Fibroblast of mammary gland (primary cell): ENCODE results near the gene ROMO1.

ENCODE experiments used
- DNase-seq: peaks from one replicate; pipeline ENCODE4 v3.0.0-alpha.2; 2010; ENCODE audit warnings: low read depth
- H3K4me3 ChIP-seq: 2 replicates; pipeline ENCODE4 v1.5.1; 2011; ENCODE audit warnings: low read depth, mild to moderate bottlenecking, low read length, moderate library complexity; ENCODE audit not compliant: control insufficient read depth
- TF ChIP-seq, protein P1 (sequence below): conservative IDR thresholded peaks from 2 replicates; pipeline ENCODE4 v1.5.1; 2011; ENCODE audit warnings: low read depth, low read length, inconsistent platforms; ENCODE audit not compliant: control insufficient read depth, insufficient read depth

Gene ROMO1

DNA sequence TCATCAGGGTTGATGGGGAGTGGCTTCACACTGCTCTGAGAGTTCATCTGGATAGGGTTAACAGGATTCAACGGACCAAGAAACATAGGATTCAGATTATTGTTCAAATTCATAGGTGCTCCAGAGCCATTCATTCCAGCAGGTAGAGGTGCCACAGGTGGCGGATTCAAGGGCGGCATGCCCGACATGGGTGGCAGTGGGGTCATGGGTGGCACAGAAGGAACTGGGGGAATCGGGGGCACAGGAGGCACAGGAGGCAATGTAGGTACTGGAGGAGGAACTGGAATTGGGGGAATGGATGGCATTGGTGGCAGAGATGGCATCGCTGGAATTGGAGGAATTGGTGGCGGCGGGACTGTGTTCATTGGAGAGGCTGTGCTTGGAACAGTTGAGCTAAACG is 44.8 kb upstream of the ROMO1 start:
- TF ChIP-seq, protein P1, sequence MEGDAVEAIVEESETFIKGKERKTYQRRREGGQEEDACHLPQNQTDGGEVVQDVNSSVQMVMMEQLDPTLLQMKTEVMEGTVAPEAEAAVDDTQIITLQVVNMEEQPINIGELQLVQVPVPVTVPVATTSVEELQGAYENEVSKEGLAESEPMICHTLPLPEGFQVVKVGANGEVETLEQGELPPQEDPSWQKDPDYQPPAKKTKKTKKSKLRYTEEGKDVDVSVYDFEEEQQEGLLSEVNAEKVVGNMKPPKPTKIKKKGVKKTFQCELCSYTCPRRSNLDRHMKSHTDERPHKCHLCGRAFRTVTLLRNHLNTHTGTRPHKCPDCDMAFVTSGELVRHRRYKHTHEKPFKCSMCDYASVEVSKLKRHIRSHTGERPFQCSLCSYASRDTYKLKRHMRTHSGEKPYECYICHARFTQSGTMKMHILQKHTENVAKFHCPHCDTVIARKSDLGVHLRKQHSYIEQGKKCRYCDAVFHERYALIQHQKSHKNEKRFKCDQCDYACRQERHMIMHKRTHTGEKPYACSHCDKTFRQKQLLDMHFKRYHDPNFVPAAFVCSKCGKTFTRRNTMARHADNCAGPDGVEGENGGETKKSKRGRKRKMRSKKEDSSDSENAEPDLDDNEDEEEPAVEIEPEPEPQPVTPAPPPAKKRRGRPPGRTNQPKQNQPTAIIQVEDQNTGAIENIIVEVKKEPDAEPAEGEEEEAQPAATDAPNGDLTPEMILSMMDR, result no peak
- no peak overlapping the region for H3K4me3 ChIP-seq
- DNase-seq, result no peak

- H3K4me3 ChIP-seq, result no peak overlapping the region
- TF ChIP-seq, protein P1, result no peak
- no peak for DNase-seq
These were observed 41.9 kb upstream of the ROMO1 start for GRCh38 chr20:35657271-35657670.

- no peak overlapping the region for H3K4me3 ChIP-seq
- no peak for DNase-seq
- TF ChIP-seq, protein P1, result no peak
These were observed 38.9 kb upstream of the ROMO1 start for GRCh38 chr20:35660122-35660937.

GRCh38 chr20:35661053-35661452 is 38.2 kb upstream of the ROMO1 start:
- no peak for DNase-seq
- TF ChIP-seq, protein P1, result no peak
- no peak overlapping the region for H3K4me3 ChIP-seq

- DNase-seq, result no peak
- no peak overlapping the region for H3K4me3 ChIP-seq
- TF ChIP-seq, protein P1, result no peak
These were observed 37.3 kb upstream of the ROMO1 start for GRCh38 chr20:35661908-35662307.

DNA sequence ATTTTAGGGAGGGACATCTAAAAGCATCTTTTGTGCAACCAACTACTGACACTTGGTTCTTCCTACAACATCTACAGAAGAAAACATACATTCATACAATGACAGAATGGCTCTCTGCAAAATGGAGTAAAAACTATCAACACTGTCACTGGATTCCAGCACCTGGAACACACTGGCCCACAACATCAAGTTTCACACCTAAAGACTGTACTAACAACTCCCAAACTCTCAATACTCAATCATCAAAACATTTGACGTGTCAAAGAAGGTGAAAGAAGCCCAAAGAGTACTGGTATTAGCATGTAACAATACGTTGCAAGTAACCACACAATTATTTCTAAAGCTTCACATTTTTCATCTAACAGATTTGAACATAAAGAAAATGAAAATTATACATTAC is 36.7 kb upstream of the ROMO1 start:
- DNase-seq, result no peak
- TF ChIP-seq, protein P1, result no peak

More for the DNA sequence above, 36.7 kb upstream of the ROMO1 start:
- H3K4me3 ChIP-seq, result peak overlapping the region; percentile 68
